ENCODE results near the gene KIF27.
"Not testable (repeated sequence)": the region's sequence is repeated elsewhere in the genome, so short reads cannot be mapped to it uniquely, and the experiment has no call there.

- not testable (repeated sequence) for TF ChIP-seq EZH2 (IDR thresholded peaks at IDR 0.05; ENCODE audit: borderline replicate concordance, low read depth, low read length, severe bottlenecking); CTCF (IDR thresholded peaks at IDR 0.05; ENCODE audit: borderline replicate concordance, extremely low read depth, low read length, poor library complexity, severe bottlenecking)
These were observed 90.7 kb downstream of the KIF27 start for GRCh38 chr9:83830426-83831071.
